ENCODE measurements around the gene OLFM4. TPM values are rescaled to one million over a fixed set of nuclear protein-coding genes. Genes with fewer than 3 reads are reported as not detected.
A peak's percentile ranks its signal among the peaks of the same experiment; 100 is the strongest.
"Not testable (repeated sequence)": the region's sequence is repeated elsewhere in the genome, so short reads cannot be mapped to it uniquely, and the experiment has no call there.

OLFM4 gene
- total and polyA plus RNA-seq, 5 donors from 2014 or later: not detected

- Histone ChIP-seq H3K9me3 (ENCODE audit: control insufficient read depth in 2 of 2, low read length in 2 of 2) (no peaks in the 10 kb centered on the region), H3K27me3 (ENCODE audit: control insufficient read depth, insufficient read depth, low read length) (no peaks in the 10 kb centered on the region), H3K27ac (ENCODE audit: insufficient read depth, low read length, poor library complexity, severe bottlenecking) (no peak overlapping the region), H3K4me1 (ENCODE audit: control insufficient read depth, insufficient read depth, low read length, poor library complexity, severe bottlenecking) (no peaks in the 10 kb centered on the region), H3K36me3 (ENCODE audit: control insufficient read depth, insufficient read depth, low read length) (no peaks in the 10 kb centered on the region), H3K4me3 (ENCODE audit: low read depth, low read length) (no peak overlapping the region)
- H3K4me3 Mint-ChIP-seq: no peak overlapping the region
- DNase-seq: no peak
- ATAC-seq (ENCODE audit: low read depth in 2 of 2): no peak
- no peaks in the 10 kb centered on the region for H3K4me1 Mint-ChIP-seq
- peaks cover 0 to 3% (median 0%) of the 10 kb centered on the region in 7 donors for H3K9me3 Mint-ChIP-seq
- no peaks in the 10 kb centered on the region for H3K27me3 Mint-ChIP-seq
- no peak overlapping the region for H3K27ac Mint-ChIP-seq
- no peaks in the 10 kb centered on the region for H3K36me3 Mint-ChIP-seq
Measured at GRCh38 chr13:53007872-53008271, 20.7 kb upstream of the OLFM4 start.

DNA sequence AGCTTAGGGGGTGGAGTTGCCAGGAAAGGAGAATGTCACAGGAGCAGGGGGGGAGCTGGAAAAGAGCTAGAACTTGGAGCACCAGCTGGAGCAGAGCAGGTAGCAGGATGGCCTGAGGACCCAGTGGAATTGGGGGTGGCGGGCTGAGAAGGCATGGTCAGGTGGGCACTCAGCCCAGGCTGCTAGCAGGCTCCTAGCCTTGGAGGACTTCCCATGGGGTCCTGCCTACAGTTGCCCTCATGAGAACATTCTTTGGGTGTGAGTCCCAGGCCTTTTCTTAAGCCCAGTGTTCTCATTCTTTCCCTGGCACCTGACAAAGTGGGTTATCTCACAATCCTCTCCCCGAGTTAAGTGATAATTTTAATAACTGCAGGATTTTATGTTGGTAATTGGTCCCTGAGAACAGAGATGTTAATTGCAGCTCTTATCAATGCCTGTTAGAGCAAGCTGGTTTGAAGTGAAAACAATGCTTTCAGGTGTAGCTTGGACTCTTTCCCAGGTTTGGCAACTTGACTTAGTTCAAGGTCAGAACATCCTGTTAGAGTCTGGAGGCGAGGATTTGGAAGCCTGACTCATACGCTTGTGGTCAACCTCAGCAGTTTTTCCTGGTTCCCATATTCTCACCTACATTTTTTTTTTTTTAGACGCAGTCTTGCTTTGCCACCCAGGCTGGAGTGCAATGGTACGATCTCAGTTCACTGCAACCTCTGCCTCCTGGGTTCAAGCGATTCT is 18.1 kb upstream of the OLFM4 start:
- no peaks in the 10 kb centered on the region for H3K27me3 Mint-ChIP-seq
- H3K27ac Mint-ChIP-seq: no peak overlapping the region
- no peaks in the 10 kb centered on the region for H3K4me1 Mint-ChIP-seq
- H3K27me3 ChIP-seq (ENCODE audit: control insufficient read depth, insufficient read depth, low read length): no peaks in the 10 kb centered on the region
- H3K27ac ChIP-seq (ENCODE audit: insufficient read depth, low read length, poor library complexity, severe bottlenecking): no peak overlapping the region
- no peak overlapping the region for H3K4me3 ChIP-seq (ENCODE audit: low read depth, low read length)
- H3K9me3 ChIP-seq (ENCODE audit: control insufficient read depth in 2 of 2, low read length in 2 of 2): no peaks in the 10 kb centered on the region
- ATAC-seq (ENCODE audit: low read depth in 2 of 2): no peak
- no peaks in the 10 kb centered on the region for H3K4me1 ChIP-seq (ENCODE audit: control insufficient read depth, insufficient read depth, low read length, poor library complexity, severe bottlenecking)
- no peaks in the 10 kb centered on the region for H3K36me3 ChIP-seq (ENCODE audit: control insufficient read depth, insufficient read depth, low read length)
- peaks cover 0 to 3% (median 0%) of the 10 kb centered on the region in 7 donors for H3K9me3 Mint-ChIP-seq
- DNase-seq: no peak
- no peaks in the 10 kb centered on the region for H3K36me3 Mint-ChIP-seq
- no peak overlapping the region for H3K4me3 Mint-ChIP-seq

GRCh38 chr13:53012707-53013106 is 15.9 kb upstream of the OLFM4 start:
- Mint-ChIP-seq H3K4me1 (peaks cover 0 to 4% (median 0%) of the 10 kb centered on the region in 4 donors), H3K36me3 (no peaks in the 10 kb centered on the region), H3K4me3 (no peak overlapping the region), H3K27ac (no peak overlapping the region), H3K27me3 (no peaks in the 10 kb centered on the region), H3K9me3 (peaks cover 0 to 3% (median 0%) of the 10 kb centered on the region in 7 donors)
- ATAC-seq (ENCODE audit: low read depth in 2 of 2) (no peak), DNase-seq (no peak)
- no peak overlapping the region for H3K27ac ChIP-seq (ENCODE audit: insufficient read depth, low read length, poor library complexity, severe bottlenecking)
- H3K4me3 ChIP-seq (ENCODE audit: low read depth, low read length): no peak overlapping the region
- no peaks in the 10 kb centered on the region for H3K9me3 ChIP-seq (ENCODE audit: control insufficient read depth in 2 of 2, low read length in 2 of 2)
- H3K36me3 ChIP-seq (ENCODE audit: control insufficient read depth, insufficient read depth, low read length): no peaks in the 10 kb centered on the region
- H3K4me1 ChIP-seq (ENCODE audit: control insufficient read depth, insufficient read depth, low read length, poor library complexity, severe bottlenecking): no peaks in the 10 kb centered on the region
- no peaks in the 10 kb centered on the region for H3K27me3 ChIP-seq (ENCODE audit: control insufficient read depth, insufficient read depth, low read length)

DNA sequence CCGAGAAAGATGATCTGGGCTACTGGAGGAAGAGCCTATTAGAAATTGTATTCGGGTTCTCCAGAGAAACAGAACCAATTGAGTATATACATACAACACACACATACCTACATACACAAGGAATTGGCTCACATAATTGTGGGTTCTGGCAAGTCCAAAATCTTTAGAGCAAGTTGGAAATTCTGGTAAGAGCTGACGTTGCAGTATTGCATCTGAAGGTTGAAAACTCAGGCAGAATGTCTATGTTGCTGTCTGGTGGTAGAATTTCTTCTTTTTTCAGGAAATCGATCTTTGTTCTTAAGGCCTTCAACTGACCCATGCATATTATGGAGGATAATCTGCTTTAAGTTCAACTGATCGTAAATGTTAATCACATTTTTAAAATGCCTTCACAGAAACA is 15.5 kb upstream of the OLFM4 start:
- Histone ChIP-seq H3K4me1 (ENCODE audit: control insufficient read depth, insufficient read depth, low read length, poor library complexity, severe bottlenecking) (no peaks in the 10 kb centered on the region), H3K9me3 (ENCODE audit: control insufficient read depth in 2 of 2, low read length in 2 of 2) (no peaks in the 10 kb centered on the region), H3K27ac (ENCODE audit: insufficient read depth, low read length, poor library complexity, severe bottlenecking) (no peak overlapping the region), H3K27me3 (ENCODE audit: control insufficient read depth, insufficient read depth, low read length) (no peaks in the 10 kb centered on the region), H3K36me3 (ENCODE audit: control insufficient read depth, insufficient read depth, low read length) (no peaks in the 10 kb centered on the region), H3K4me3 (ENCODE audit: low read depth, low read length) (no peak overlapping the region)
- H3K4me1 Mint-ChIP-seq: peaks cover 0 to 4% (median 0%) of the 10 kb centered on the region in 4 donors
- peaks cover 0 to 5% (median 0%) of the 10 kb centered on the region in 7 donors for H3K9me3 Mint-ChIP-seq
- DNase-seq (no peak), ATAC-seq (ENCODE audit: low read depth in 2 of 2) (no peak)
- H3K36me3 Mint-ChIP-seq: no peaks in the 10 kb centered on the region
- no peak overlapping the region for H3K27ac Mint-ChIP-seq
- no peak overlapping the region for H3K4me3 Mint-ChIP-seq
- H3K27me3 Mint-ChIP-seq: no peaks in the 10 kb centered on the region

DNA sequence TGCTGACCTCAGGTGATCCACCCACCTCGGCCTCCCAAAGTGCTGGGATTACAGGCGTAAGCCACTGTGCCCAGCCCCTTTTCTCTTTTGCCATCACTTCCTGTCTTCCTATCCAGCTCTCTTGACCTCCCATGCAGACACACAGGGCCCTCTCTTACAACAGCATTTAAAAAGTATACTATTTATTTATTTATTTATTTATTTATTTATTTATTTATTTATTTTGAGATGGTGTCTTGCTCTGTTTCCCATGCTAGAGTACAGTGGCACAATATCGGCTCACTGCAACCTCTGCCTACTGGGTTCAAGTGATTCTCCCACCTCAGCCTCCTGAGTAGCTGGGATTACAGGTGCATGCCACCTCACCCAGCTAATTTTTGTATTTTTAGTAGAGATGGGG is 14.6 kb upstream of the OLFM4 start:
- H3K27ac Mint-ChIP-seq, H3K4me1 Mint-ChIP-seq: not testable (repeated sequence)

DNA sequence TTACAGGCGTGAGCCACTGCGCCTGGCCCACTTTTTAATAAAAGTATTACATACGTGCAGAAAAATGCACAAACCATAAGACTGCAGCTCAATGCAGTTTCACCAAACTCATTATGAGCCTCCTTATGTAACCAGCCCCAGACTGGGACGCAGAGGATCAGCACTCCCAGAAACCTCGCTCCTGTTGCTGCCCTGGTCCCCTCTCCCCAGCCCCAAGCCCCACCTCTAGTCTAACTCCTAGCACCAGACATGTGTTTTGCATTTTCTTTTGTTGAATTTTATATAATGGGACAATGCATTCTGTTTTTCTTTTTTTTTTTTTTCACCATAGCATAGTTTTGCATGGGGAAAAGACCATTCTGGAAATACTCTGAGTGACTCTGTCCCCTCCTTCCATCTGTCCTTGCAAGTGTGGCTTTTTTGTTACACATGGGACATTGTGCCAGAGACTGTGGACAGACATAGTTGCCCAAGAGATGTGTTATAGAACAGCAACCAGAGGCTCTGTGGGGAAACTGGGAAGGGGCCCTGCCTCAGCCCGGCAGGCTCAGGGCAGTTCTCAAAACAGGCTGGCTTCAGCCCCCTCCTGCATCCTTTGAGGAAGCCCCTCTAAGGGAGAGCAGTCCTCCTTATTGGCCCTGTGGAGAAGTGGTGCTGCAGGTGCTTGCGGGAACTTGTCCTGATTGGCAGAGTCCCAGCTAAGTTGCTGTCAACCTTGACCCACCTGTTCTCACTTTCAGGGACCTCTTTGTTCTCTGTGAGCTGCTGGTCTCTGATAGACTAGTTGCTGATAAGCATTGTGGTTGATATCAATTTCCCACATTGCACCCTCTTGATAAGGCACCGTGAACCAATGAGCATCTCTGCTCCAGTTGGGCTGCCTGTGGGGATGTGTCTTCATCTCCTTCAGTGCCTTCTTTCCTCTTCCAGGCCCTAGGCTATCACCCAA is 13.8 kb upstream of the OLFM4 start:
- H3K27ac Mint-ChIP-seq: no peak overlapping the region
- Histone ChIP-seq H3K9me3 (ENCODE audit: control insufficient read depth in 2 of 2, low read length in 2 of 2) (no peaks in the 10 kb centered on the region), H3K27me3 (ENCODE audit: control insufficient read depth, insufficient read depth, low read length) (no peaks in the 10 kb centered on the region), H3K4me3 (ENCODE audit: low read depth, low read length) (no peak overlapping the region), H3K36me3 (ENCODE audit: control insufficient read depth, insufficient read depth, low read length) (no peaks in the 10 kb centered on the region), H3K27ac (ENCODE audit: insufficient read depth, low read length, poor library complexity, severe bottlenecking) (no peak overlapping the region), H3K4me1 (ENCODE audit: control insufficient read depth, insufficient read depth, low read length, poor library complexity, severe bottlenecking) (no peaks in the 10 kb centered on the region)
- H3K36me3 Mint-ChIP-seq: no peaks in the 10 kb centered on the region
- no peaks in the 10 kb centered on the region for H3K27me3 Mint-ChIP-seq
- ATAC-seq (ENCODE audit: low read depth in 2 of 2) (no peak), DNase-seq (no peak)
- peaks cover 0 to 5% (median 0%) of the 10 kb centered on the region in 7 donors for H3K9me3 Mint-ChIP-seq
- peaks cover 0 to 4% (median 0%) of the 10 kb centered on the region in 4 donors for H3K4me1 Mint-ChIP-seq
- H3K4me3 Mint-ChIP-seq: no peak overlapping the region

More for the DNA sequence above, 14.6 kb upstream of the OLFM4 start:
- not testable (repeated sequence) for DNase-seq; H3K36me3 Mint-ChIP-seq; H3K36me3 ChIP-seq (ENCODE audit: control insufficient read depth, insufficient read depth, low read length); H3K27ac ChIP-seq (ENCODE audit: insufficient read depth, low read length, poor library complexity, severe bottlenecking); H3K4me3 ChIP-seq (ENCODE audit: low read depth, low read length); H3K9me3 Mint-ChIP-seq; H3K4me3 Mint-ChIP-seq; H3K9me3 ChIP-seq (ENCODE audit: control insufficient read depth in 2 of 2, low read length in 2 of 2); H3K4me1 ChIP-seq (ENCODE audit: control insufficient read depth, insufficient read depth, low read length, poor library complexity, severe bottlenecking); H3K27me3 ChIP-seq (ENCODE audit: control insufficient read depth, insufficient read depth, low read length); ATAC-seq (ENCODE audit: low read depth in 2 of 2); H3K27me3 Mint-ChIP-seq

DNA sequence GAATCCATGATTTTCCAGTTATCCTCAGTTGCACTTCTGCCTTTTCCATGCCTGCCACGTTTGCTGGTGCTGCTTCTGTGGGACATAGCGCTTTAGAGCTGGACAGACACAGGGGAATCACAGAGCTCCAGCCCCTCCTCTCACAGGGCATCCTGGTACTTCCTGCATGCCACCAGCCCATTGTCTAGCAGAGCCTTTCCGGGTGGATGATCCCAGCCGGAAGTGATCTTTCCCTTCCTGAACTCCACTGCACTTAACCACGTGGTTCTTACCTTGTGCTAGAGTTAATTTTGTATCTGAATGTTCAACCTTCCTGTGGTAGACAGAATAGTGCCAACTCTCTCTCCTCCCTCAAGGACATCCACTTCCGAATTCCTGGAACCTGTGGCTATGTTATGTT is 12.6 kb upstream of the OLFM4 start:
- ATAC-seq (ENCODE audit: low read depth in 2 of 2) (no peak), DNase-seq (no peak)
- Histone ChIP-seq H3K9me3 (ENCODE audit: control insufficient read depth in 2 of 2, low read length in 2 of 2) (no peaks in the 10 kb centered on the region), H3K4me1 (ENCODE audit: control insufficient read depth, insufficient read depth, low read length, poor library complexity, severe bottlenecking) (no peaks in the 10 kb centered on the region), H3K36me3 (ENCODE audit: control insufficient read depth, insufficient read depth, low read length) (no peaks in the 10 kb centered on the region), H3K4me3 (ENCODE audit: low read depth, low read length) (no peak overlapping the region), H3K27ac (ENCODE audit: insufficient read depth, low read length, poor library complexity, severe bottlenecking) (no peak overlapping the region), H3K27me3 (ENCODE audit: control insufficient read depth, insufficient read depth, low read length) (no peaks in the 10 kb centered on the region)
- no peaks in the 10 kb centered on the region for H3K36me3 Mint-ChIP-seq
- H3K27ac Mint-ChIP-seq: peak overlapping the region in 1 of 3 donors; percentile 44
- no peak overlapping the region for H3K4me3 Mint-ChIP-seq
- peaks cover 0 to 4% (median 0%) of the 10 kb centered on the region in 4 donors for H3K4me1 Mint-ChIP-seq
- no peaks in the 10 kb centered on the region for H3K27me3 Mint-ChIP-seq
- peaks cover 0 to 5% (median 0%) of the 10 kb centered on the region in 7 donors for H3K9me3 Mint-ChIP-seq
